ENCODE measurements around the gene C11orf54.
"Not testable (repeated sequence)": the region's sequence is repeated elsewhere in the genome, so short reads cannot be mapped to it uniquely, and the experiment has no call there.

The C11orf54 gene

DNA sequence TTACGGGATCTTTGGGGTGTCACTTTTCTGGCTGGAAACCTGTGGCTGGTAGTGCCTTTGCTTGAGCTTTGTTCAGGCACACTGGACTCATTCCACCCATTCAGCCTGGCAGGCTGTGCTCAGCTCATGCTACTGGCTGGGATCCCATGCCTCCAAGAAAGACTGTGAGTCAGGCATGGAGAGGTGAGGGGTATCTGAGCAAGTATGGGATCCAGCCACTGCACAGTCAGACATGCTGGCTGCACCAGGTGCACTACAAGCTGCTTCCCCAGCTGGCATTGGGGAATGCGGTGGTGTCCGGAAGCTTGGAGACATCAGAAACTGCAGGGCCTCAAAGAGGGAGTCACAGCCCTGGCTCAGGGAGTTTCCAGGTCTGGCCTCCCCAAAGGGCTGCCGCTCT lies 30.7 kb downstream of the C11orf54 start:
- no peak for DNase-seq

DNA sequence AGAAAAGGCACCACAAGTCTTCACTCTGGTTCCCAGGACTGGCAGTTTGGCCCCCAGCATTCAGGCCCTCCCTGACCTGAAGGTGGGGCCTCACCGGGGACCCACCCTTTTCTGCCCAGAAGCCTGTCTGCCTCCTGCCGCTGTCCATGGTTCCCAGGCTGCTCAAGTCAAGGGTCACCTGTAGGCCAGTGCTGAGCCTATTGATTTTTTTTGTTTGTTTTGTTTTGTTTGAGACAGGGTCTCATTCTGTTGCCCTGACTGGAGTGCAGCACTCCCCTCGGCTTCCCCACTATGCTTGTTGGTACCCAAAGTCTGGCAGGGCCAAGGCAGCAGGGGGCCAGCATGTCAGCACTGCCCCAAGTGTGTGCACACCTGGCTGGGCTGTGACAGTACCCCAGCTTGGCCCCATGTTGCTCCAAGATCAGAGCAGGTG lies 31.6 kb downstream of the C11orf54 start:
- DNase-seq = no peak

GRCh38 chr11:93773601-93774200 lies 32.2 kb downstream of the C11orf54 start:
- DNase-seq = no peak

GRCh38 chr11:93774560-93774959 lies 33.1 kb downstream of the C11orf54 start:
- DNase-seq = not testable (repeated sequence)

- DNase-seq = no peak
These were observed 33.8 kb downstream of the C11orf54 start for GRCh38 chr11:93775289-93775688.

DNA sequence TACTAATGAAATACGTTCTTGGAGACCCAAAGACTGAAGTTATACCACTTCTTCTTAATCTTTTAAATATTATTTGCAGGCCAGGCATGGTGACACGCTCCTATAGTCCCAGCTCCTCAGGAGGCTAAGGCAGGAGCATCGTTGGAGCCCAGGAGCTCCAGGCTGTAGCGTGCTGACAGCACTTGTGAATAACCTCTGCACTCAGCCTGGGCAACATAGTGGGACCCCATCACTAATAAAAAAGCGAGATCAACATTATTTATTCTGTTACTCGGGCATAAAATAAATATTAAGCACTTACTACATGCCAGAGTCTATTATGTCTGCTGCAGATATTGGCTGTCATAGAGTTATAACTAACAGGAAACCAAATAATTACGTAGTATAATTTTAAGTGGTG lies 41.9 kb downstream of the C11orf54 start:
- DNase-seq = no peak

- no peak for DNase-seq
These were observed 42.3 kb downstream of the C11orf54 start for GRCh38 chr11:93783765-93784144.

- DNase-seq = peak; percentile 86
These were observed 42.9 kb downstream of the C11orf54 start, which contains the start of gene MED17 for GRCh38 chr11:93784145-93784934. Gene MED17 (plus strand): TSS chr11:93784282. CDS start chr11:93784514, 232 bp downstream.

- no peak for DNase-seq
These were observed 43.5 kb downstream of the C11orf54 start for GRCh38 chr11:93784935-93785360.

DNA sequence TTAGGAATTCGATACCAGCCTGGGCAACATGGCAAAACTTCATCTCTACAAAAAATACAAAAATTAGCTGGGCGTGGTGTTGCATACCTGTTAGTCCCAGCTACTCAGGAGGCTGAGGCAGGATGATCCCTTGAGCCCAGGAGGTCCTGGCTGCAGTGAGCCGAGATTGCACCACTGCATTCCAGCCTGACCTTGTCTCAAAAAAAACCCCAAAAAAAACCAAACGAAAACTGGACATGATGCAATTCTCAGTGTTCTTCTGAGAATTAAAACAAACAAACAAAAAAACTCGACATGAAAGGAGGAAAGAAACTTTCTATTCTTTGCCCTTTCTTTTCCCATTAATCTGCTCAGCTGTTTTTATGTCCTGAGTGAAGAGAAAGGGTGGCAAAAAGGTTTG lies 50.0 kb downstream of the C11orf54 start:
- no peak for DNase-seq

GRCh38 chr11:93796441-93797231 lies 55.2 kb downstream of the C11orf54 start:
- no peak for DNase-seq

GRCh38 chr11:93801366-93801765 lies 59.9 kb downstream of the C11orf54 start:
- no peak for DNase-seq

DNA sequence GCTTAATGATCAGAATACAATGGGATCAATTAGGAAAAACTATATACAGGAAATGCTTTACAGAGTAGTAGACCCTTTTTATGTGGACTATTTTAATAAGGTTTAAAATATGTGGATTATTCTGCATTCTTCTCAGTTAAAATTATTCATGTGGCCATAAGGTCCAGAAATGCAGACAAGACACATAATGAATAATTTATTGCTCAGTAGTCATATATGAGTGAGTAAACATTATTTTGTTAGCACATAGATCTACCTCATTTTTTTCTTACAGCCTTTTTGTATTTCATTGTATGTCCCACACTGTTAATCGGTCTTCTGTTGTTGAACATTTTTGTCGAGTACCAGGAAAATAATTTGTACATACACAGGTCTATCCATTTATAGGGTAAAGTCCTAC lies 63.4 kb downstream of the C11orf54 start:
- no peak for DNase-seq

GRCh38 chr11:93807980-93808379 lies 66.5 kb downstream of the C11orf54 start:
- no peak for DNase-seq

GRCh38 chr11:93813974-93814373 lies 72.5 kb downstream of the C11orf54 start:
- DNase-seq = no peak
